K562 (cell line): ENCODE measurements around the gene NECTIN3.

ENCODE experiments used
- LCOR ChIP-seq: sonication (generic); formaldehyde crosslinking; IDR thresholded peaks from 2 replicates; pipeline ENCODE4 v1.8.0; 2022; ENCODE audit warnings: mild to moderate bottlenecking, missing genetic modification reagents
- NCOA1 ChIP-seq: fragments of 450-650 bp; IDR thresholded peaks from 2 replicates; pipeline ENCODE4 v1.6.1; 2016; ENCODE audit warnings: low read depth
- NFIC ChIP-seq: fragments of 450-650 bp; IDR thresholded peaks from 2 replicates; pipeline ENCODE4 v1.6.1; 2017; ENCODE audit warnings: mild to moderate bottlenecking, inconsistent platforms
- PHB ChIP-seq: fragments of 250-450 bp; sonication (Bioruptor Pico); IDR thresholded peaks from 2 replicates; pipeline ENCODE4 v1.5.0; 2021
- POLR2AphosphoS5 ChIP-seq: IDR thresholded peaks from 2 replicates; pipeline ENCODE4 v1.6.1; 2011; ENCODE audit warnings: mild to moderate bottlenecking, low read depth, low read length, moderate library complexity; ENCODE audit not compliant: control insufficient read depth, insufficient read depth
- POLR2H ChIP-seq: IDR thresholded peaks from 2 replicates; pipeline ENCODE4 v1.6.1; 2016; ENCODE audit warnings: missing genetic modification characterization, low read depth, mild to moderate bottlenecking, control low read depth, missing compliant biosample characterization, moderate library complexity
- TAF1 ChIP-seq: IDR thresholded peaks from 2 replicates; pipeline ENCODE4 v1.6.1; 2011; ENCODE audit warnings: mild to moderate bottlenecking, low read length, moderate library complexity; ENCODE audit not compliant: insufficient read depth, control insufficient read depth, severe bottlenecking; ENCODE audit errors: extremely low read depth
- ZNF384 ChIP-seq: IDR thresholded peaks from 2 replicates; pipeline ENCODE4 v1.6.1; 2012; ENCODE audit warnings: low read depth, low read length, improper control_type of control experiment
- TF ChIP-seq, protein P1 (sequence below): fragments of 250-450 bp; sonication (Bioruptor Pico); IDR thresholded peaks from 2 replicates; pipeline ENCODE4 v1.4.0; 2020
- TF ChIP-seq, protein P2 (sequence below), 2 experiments: fragments of 450-650 bp; formaldehyde crosslinking in 1 of 2; IDR thresholded peaks; 2 replicates each; pipeline versions ENCODE4 v1.4.0 to v1.6.1; 2014 to 2020; ENCODE audit warnings: mild to moderate bottlenecking in 2 of 2, borderline replicate concordance in 1 of 2, low read depth in 1 of 2
- TF ChIP-seq, protein P3 (sequence below): sonication (generic); formaldehyde crosslinking; IDR thresholded peaks from 2 replicates; pipeline ENCODE4 v1.8.0; 2022; ENCODE audit warnings: missing genetic modification reagents, mild to moderate bottlenecking, borderline replicate concordance
- TF ChIP-seq, protein P4 (sequence below), 3 experiments: IDR thresholded peaks in 2 of 3; conservative IDR thresholded peaks in 1 of 3; 2 replicates each; pipeline ENCODE4 v1.5.1; 2011 to 2012; ENCODE audit warnings: low read length in 3 of 3, mild to moderate bottlenecking in 3 of 3, control low read depth in 2 of 3, improper control_type of control experiment in 1 of 3, inconsistent platforms in 1 of 3, low read depth in 1 of 3, mixed read lengths in 1 of 3, moderate library complexity in 1 of 3; ENCODE audit not compliant: insufficient read depth in 2 of 3

DNA sequence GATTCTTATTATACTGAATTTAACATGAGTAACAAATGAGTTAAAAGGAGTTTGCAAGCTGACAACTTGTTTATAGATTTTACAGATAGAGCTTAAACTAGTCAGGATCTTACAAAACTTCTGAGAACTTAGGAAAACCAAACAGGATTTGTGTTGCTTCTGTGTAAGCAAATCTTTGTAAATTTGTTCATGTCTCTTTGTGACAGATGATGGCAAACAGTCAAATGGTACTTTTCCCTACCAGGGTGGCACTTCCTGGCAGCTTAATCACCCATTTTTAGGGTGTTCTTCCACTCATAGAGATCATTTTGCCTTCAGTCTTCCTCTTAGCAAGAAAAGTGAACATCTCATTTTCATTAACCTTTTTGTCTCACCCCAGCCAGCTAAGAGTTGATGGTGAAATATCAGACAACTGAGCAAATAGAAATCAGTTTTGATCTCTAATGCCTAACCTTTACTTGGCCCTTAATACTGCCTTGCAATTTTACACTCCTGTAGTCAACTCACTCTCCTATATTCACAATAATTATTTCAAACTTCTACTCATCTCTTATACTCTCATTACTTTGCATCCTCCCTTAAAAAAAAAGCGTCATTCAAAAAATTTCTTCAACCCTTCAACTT is 23.7 kb upstream of the NECTIN3 start:
- TF ChIP-seq, protein P1, sequence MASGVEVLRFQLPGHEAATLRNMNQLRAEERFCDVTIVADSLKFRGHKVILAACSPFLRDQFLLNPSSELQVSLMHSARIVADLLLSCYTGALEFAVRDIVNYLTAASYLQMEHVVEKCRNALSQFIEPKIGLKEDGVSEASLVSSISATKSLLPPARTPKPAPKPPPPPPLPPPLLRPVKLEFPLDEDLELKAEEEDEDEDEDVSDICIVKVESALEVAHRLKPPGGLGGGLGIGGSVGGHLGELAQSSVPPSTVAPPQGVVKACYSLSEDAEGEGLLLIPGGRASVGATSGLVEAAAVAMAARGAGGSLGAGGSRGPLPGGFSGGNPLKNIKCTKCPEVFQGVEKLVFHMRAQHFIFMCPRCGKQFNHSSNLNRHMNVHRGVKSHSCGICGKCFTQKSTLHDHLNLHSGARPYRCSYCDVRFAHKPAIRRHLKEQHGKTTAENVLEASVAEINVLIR (CRISPR knock-in tag), result no peak
- TF ChIP-seq, protein P2, sequence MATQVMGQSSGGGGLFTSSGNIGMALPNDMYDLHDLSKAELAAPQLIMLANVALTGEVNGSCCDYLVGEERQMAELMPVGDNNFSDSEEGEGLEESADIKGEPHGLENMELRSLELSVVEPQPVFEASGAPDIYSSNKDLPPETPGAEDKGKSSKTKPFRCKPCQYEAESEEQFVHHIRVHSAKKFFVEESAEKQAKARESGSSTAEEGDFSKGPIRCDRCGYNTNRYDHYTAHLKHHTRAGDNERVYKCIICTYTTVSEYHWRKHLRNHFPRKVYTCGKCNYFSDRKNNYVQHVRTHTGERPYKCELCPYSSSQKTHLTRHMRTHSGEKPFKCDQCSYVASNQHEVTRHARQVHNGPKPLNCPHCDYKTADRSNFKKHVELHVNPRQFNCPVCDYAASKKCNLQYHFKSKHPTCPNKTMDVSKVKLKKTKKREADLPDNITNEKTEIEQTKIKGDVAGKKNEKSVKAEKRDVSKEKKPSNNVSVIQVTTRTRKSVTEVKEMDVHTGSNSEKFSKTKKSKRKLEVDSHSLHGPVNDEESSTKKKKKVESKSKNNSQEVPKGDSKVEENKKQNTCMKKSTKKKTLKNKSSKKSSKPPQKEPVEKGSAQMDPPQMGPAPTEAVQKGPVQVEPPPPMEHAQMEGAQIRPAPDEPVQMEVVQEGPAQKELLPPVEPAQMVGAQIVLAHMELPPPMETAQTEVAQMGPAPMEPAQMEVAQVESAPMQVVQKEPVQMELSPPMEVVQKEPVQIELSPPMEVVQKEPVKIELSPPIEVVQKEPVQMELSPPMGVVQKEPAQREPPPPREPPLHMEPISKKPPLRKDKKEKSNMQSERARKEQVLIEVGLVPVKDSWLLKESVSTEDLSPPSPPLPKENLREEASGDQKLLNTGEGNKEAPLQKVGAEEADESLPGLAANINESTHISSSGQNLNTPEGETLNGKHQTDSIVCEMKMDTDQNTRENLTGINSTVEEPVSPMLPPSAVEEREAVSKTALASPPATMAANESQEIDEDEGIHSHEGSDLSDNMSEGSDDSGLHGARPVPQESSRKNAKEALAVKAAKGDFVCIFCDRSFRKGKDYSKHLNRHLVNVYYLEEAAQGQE (IDR thresholded peaks at IDR 0.05; ENCODE audit: borderline replicate concordance), result no peak
- TF ChIP-seq, protein P2 (CRISPR knock-in tag; IDR thresholded peaks at IDR 0.05; ENCODE audit: low read depth), result no peak
- TF ChIP-seq, protein P3, sequence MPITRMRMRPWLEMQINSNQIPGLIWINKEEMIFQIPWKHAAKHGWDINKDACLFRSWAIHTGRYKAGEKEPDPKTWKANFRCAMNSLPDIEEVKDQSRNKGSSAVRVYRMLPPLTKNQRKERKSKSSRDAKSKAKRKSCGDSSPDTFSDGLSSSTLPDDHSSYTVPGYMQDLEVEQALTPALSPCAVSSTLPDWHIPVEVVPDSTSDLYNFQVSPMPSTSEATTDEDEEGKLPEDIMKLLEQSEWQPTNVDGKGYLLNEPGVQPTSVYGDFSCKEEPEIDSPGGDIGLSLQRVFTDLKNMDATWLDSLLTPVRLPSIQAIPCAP (CRISPR knock-in tag), result no peak
- TF ChIP-seq LCOR (CRISPR knock-in tag) (no peak), POLR2AphosphoS5 (no peak), TAF1 (no peak), NFIC (no peak), POLR2H (tag) (no peak), ZNF384 (no peak), PHB (CRISPR knock-in tag) (no peak), NCOA1 (no peak)
- TF ChIP-seq, protein P4, sequence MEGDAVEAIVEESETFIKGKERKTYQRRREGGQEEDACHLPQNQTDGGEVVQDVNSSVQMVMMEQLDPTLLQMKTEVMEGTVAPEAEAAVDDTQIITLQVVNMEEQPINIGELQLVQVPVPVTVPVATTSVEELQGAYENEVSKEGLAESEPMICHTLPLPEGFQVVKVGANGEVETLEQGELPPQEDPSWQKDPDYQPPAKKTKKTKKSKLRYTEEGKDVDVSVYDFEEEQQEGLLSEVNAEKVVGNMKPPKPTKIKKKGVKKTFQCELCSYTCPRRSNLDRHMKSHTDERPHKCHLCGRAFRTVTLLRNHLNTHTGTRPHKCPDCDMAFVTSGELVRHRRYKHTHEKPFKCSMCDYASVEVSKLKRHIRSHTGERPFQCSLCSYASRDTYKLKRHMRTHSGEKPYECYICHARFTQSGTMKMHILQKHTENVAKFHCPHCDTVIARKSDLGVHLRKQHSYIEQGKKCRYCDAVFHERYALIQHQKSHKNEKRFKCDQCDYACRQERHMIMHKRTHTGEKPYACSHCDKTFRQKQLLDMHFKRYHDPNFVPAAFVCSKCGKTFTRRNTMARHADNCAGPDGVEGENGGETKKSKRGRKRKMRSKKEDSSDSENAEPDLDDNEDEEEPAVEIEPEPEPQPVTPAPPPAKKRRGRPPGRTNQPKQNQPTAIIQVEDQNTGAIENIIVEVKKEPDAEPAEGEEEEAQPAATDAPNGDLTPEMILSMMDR (IDR thresholded peaks at IDR 0.05 in 2 of 3, conservative IDR thresholded peaks at IDR 0.05 in 1 of 3; ENCODE audit: insufficient read depth in 2 of 3, low read depth in 1 of 3, low read length in 3 of 3), result no peak
